Measurements from ENCODE around the gene TRIM31.

The TRIM31 gene

GRCh38 chr6:30092852-30093543, 19.9 kb downstream of the TRIM31 start:
- H3K9ac ChIP-seq (ENCODE audit: low read length): no peak overlapping the region
- no peaks in the 10 kb centered on the region for H3K9me3 ChIP-seq (ENCODE audit: low read length)
- no peak overlapping the region for H3K4me3 ChIP-seq (ENCODE audit: low read depth in 1 of 2, low read length in 2 of 2)
- no peaks in the 10 kb centered on the region for H3K36me3 ChIP-seq (ENCODE audit: insufficient read depth, low read length)
- peaks cover 29 to 32% of the 10 kb centered on the region in 2 donors for H3K27me3 ChIP-seq (ENCODE audit: control insufficient read depth in 1 of 2, insufficient read depth in 2 of 2, low read length in 2 of 2)
- H3K27ac ChIP-seq (ENCODE audit: low read depth, low read length): no peak overlapping the region
- H3K4me1 ChIP-seq (ENCODE audit: insufficient read depth, low read length): no peaks in the 10 kb centered on the region

DNA sequence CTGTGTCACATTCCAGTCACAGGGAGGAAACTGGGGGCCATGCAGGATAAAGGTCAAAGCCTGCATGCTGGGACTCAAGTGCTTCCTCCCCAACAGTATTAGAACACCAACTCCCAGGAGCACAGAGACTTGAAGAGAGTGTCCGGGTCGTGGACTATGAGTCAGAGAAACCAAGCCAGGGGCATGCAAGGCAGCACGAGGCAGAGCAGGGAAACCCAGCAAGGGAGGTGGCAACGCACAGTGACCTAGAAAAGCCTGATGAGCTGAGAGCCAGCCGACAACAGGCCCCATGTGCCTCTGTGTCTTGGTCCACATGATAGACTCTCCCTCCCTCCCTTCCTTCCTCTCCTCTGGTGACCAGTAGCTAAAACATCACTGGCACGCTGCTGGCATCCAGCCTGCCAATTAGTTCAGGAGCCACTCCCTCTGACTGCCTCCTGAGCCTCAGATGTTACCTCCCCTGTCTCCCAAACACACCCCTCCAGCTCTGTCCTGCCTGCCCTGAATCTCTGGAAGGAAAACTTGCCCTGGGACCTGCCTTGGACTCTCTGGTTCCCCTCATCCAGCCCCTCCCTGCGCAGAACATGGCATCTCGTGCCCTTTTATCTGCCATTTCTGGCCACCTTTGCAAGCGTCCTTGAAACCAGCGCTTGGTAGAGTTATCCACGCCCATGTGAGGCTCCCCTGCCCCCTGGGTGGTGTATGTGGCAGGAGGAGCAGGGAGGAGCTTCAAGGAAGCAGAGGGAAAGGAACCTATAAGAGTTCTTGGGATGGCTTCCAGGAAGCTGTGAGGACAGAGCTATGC, 21.1 kb downstream of the TRIM31 start:
- Histone ChIP-seq H3K9ac (ENCODE audit: low read length) (no peak overlapping the region), H3K27me3 (ENCODE audit: control insufficient read depth in 1 of 2, insufficient read depth in 2 of 2, low read length in 2 of 2) (peaks cover 19 to 29% of the 10 kb centered on the region in 2 donors), H3K27ac (ENCODE audit: low read depth, low read length) (no peak overlapping the region), H3K4me3 (ENCODE audit: low read depth in 1 of 2, low read length in 2 of 2) (no peak overlapping the region), H3K36me3 (ENCODE audit: insufficient read depth, low read length) (no peaks in the 10 kb centered on the region), H3K4me1 (ENCODE audit: insufficient read depth, low read length) (no peaks in the 10 kb centered on the region), H3K9me3 (ENCODE audit: low read length) (no peaks in the 10 kb centered on the region)

DNA sequence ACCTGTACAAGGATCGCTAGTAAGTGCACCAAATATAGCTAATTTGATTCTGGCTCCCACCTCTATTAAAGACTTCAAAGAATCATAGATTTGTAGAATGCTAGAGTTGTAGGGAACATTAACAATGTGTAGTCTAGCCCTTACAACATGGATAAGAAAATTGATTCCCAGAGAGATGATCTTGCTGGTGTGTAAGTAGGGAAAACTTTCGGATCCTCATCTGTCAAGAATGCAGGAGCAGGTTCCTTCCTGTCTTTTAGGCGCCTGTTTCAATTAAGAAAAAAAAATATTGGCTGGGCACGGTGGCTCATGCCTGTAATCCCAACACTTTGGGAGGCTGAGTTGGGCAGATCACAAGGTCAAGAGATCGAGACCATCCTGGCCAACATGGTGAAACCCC, 25.0 kb downstream of the TRIM31 start:
- no peaks in the 10 kb centered on the region for H3K9me3 ChIP-seq (ENCODE audit: low read length)
- H3K4me1 ChIP-seq (ENCODE audit: insufficient read depth, low read length): no peaks in the 10 kb centered on the region
- no peak overlapping the region for H3K4me3 ChIP-seq (ENCODE audit: low read depth in 1 of 2, low read length in 2 of 2)
- no peaks in the 10 kb centered on the region for H3K36me3 ChIP-seq (ENCODE audit: insufficient read depth, low read length)
- peaks cover 14 to 19% of the 10 kb centered on the region in 2 donors for H3K27me3 ChIP-seq (ENCODE audit: control insufficient read depth in 1 of 2, insufficient read depth in 2 of 2, low read length in 2 of 2)
- no peak overlapping the region for H3K9ac ChIP-seq (ENCODE audit: low read length)
- H3K27ac ChIP-seq (ENCODE audit: low read depth, low read length): no peak overlapping the region

GRCh38 chr6:30077218-30077617, 35.7 kb downstream of the TRIM31 start:
- H3K9ac ChIP-seq (ENCODE audit: low read length): no peak overlapping the region
- no peak overlapping the region for H3K27ac ChIP-seq (ENCODE audit: low read depth, low read length)
- H3K9me3 ChIP-seq (ENCODE audit: low read length): no peaks in the 10 kb centered on the region
- H3K4me3 ChIP-seq (ENCODE audit: low read depth in 1 of 2, low read length in 2 of 2): no peak overlapping the region
- H3K36me3 ChIP-seq (ENCODE audit: insufficient read depth, low read length): no peaks in the 10 kb centered on the region
- H3K27me3 ChIP-seq (ENCODE audit: control insufficient read depth in 1 of 2, insufficient read depth in 2 of 2, low read length in 2 of 2): peaks cover 36 to 48% of the 10 kb centered on the region in 2 donors
- H3K4me1 ChIP-seq (ENCODE audit: insufficient read depth, low read length): peaks cover 9% of the 10 kb centered on the region

- H3K9me3 ChIP-seq (ENCODE audit: low read length): no peaks in the 10 kb centered on the region
- H3K36me3 ChIP-seq (ENCODE audit: insufficient read depth, low read length): no peaks in the 10 kb centered on the region
- H3K27ac ChIP-seq (ENCODE audit: low read depth, low read length): no peak overlapping the region
- no peak overlapping the region for H3K4me3 ChIP-seq (ENCODE audit: low read depth in 1 of 2, low read length in 2 of 2)
- no peak overlapping the region for H3K9ac ChIP-seq (ENCODE audit: low read length)
- peaks cover 9% of the 10 kb centered on the region for H3K4me1 ChIP-seq (ENCODE audit: insufficient read depth, low read length)
- peaks cover 47 to 59% of the 10 kb centered on the region in 2 donors for H3K27me3 ChIP-seq (ENCODE audit: control insufficient read depth in 1 of 2, insufficient read depth in 2 of 2, low read length in 2 of 2)
These were observed 36.8 kb downstream of the TRIM31 start for GRCh38 chr6:30075790-30076732.

DNA sequence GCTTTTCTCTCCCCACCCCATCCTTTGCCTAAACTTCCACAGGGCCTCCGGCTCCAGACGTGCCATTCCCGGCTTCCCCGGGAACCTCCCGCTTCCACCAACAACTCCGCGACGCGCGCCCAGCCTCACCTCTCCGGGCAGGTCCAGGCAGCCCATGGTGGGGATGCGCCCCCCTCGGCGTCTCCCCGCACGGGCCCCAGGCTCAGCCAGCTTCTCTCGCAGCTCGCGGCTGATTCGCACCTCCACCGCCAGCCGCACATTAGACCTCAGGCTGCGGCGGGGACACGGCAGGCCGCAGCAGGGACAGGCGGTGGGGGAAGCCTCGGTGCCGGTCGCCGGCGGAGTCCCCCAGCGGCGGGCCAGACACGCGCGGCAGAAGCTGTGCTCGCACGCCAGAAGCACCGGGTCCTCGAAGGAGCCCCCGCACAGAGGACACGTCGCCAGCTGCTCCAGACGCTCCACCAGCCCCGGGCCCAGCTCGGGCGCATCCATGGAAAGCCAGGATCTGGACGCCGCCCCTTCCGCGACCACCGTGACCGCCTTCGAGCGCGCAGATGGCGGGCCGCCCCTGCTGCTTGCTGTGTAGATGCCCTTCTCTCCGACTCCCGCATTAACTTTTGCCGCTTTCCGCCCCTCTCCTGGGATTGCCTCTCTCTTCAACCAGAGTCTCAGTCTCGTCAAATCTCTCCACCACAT, 37.6 kb downstream of the TRIM31 start, which contains the start of gene RNF39:
TSS of gene RNF39 (minus strand) at position 676 of the 696 bp plus-strand sequence. CDS start at position 492, 184 bp downstream.
- Histone ChIP-seq H3K27ac (ENCODE audit: low read depth, low read length) (no peak within 1 kb of the TSS), H3K27me3 (ENCODE audit: control insufficient read depth in 1 of 2, insufficient read depth in 2 of 2, low read length in 2 of 2) (peaks cover 52 to 67% of the 10 kb centered on the region in 2 donors), H3K36me3 (ENCODE audit: insufficient read depth, low read length) (no peaks in the 10 kb centered on the region), H3K9me3 (ENCODE audit: low read length) (no peaks in the 10 kb centered on the region), H3K4me1 (ENCODE audit: insufficient read depth, low read length) (peaks cover 9% of the 10 kb centered on the region), H3K4me3 (ENCODE audit: low read depth in 1 of 2, low read length in 2 of 2) (peak within 1 kb of the TSS in 1 of 2 donors; percentile 20), H3K9ac (ENCODE audit: low read length) (no peak within 1 kb of the TSS)

DNA sequence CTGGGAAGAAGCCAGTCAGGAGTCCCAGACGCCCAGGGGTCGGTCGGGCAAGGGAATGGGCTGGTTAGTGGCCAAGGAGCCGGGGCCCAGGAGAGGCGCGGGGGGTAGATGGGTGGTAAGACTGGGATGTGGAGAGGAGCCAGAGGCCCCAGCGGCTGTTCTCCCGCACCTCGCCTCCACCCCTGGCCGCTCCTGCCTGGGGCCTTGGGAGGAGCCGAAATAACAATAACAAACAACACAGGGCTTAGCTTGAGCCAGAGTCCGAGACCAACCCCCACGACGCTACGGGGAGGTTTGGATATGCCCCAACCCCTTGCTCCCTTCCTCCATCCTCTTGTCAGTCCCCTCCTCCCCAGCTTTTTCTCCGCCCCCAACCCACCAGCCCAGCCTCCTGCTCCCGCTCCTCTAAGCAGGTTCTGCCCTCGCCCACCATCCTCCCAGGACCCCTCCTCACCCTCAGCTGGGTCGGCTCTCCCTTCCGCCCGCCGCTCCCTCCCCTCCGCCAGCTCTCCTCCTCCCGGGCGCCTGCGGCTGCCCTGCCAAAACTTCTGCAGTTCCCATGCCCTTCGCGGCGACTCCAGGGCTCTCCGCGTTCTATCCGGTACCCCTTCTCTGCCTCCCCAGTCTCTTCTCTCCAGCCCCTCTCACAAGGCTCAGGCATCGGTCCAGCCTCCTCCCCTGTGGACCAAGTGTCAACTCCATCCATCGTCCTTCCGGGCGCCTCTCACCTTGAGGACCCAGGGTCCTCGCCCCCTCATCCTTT, 38.4 kb downstream of the TRIM31 start:
- Histone ChIP-seq H3K9ac (ENCODE audit: low read length) (no peak overlapping the region), H3K27ac (ENCODE audit: low read depth, low read length) (no peak overlapping the region), H3K36me3 (ENCODE audit: insufficient read depth, low read length) (peaks cover 7% of the 10 kb centered on the region), H3K9me3 (ENCODE audit: low read length) (no peaks in the 10 kb centered on the region), H3K27me3 (ENCODE audit: control insufficient read depth in 1 of 2, insufficient read depth in 2 of 2, low read length in 2 of 2) (peaks cover 52 to 68% of the 10 kb centered on the region in 2 donors), H3K4me3 (ENCODE audit: low read depth in 1 of 2, low read length in 2 of 2) (peak overlapping the region in 1 of 2 donors; percentile 20), H3K4me1 (ENCODE audit: insufficient read depth, low read length) (peaks cover 9% of the 10 kb centered on the region)

DNA sequence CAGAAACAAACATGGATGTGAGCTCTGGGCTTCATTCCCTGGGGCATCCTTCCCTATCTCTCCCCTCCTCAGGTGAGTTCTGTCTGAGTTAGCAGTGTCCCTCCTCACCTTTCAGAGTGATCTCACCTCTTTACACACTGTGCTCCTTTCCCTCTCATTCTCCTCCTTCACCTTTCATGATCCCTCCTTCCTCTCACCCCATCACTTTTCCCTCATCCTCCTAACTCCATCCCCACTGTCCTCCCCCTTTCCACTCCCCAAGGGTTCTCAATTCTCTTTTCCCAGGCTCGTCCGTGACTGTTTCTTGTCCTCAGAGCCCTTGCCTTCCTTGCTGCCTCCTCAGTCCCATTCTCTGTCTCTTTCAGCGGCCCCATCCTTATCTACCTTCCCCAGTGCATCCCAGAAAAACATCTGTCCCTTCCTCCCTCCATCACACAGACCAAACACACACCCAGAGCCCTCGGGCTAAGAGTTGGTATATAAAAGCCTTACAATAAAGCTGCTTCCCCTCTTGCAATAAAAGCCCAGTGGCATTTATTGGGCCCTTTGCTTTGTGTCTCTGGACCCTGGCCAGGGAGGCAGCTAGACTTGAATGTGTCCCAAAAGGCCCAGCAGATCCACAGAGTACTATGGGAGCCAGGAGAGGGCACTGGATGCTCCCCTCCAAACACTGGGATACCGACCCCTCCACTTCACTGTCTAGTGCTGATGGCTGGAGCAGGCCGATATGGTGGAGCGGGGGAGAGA, 39.2 kb downstream of the TRIM31 start:
- Histone ChIP-seq H3K4me1 (ENCODE audit: insufficient read depth, low read length) (peaks cover 9% of the 10 kb centered on the region), H3K36me3 (ENCODE audit: insufficient read depth, low read length) (peaks cover 13% of the 10 kb centered on the region), H3K9me3 (ENCODE audit: low read length) (no peaks in the 10 kb centered on the region), H3K9ac (ENCODE audit: low read length) (no peak overlapping the region), H3K4me3 (ENCODE audit: low read depth in 1 of 2, low read length in 2 of 2) (no peak overlapping the region), H3K27ac (ENCODE audit: low read depth, low read length) (no peak overlapping the region), H3K27me3 (ENCODE audit: control insufficient read depth in 1 of 2, insufficient read depth in 2 of 2, low read length in 2 of 2) (peaks cover 51 to 68% of the 10 kb centered on the region in 2 donors)

DNA sequence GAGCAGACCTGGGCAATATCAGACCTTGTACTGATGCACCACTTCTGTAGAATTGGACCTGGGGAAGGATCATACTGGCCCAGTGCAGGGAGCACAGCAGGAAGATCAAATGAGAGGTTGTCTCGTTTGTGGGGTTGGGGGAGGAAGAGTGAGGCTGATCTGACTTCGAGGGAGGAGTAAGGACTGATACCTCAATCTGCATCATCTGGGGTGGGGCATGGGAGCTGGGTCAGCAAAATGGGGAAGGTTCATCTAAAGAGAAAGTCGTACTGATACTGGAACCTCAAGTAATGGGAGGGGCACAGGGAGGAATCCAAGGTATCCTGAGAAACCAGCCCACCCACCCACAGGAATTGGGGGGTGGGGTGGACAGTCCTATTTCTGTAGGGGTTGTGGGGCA, 41.0 kb downstream of the TRIM31 start:
- H3K27ac ChIP-seq (ENCODE audit: low read depth, low read length): no peak overlapping the region
- peaks cover 17% of the 10 kb centered on the region for H3K4me1 ChIP-seq (ENCODE audit: insufficient read depth, low read length)
- no peaks in the 10 kb centered on the region for H3K9me3 ChIP-seq (ENCODE audit: low read length)
- H3K9ac ChIP-seq (ENCODE audit: low read length): no peak overlapping the region
- H3K27me3 ChIP-seq (ENCODE audit: control insufficient read depth in 1 of 2, insufficient read depth in 2 of 2, low read length in 2 of 2): peaks cover 45 to 62% of the 10 kb centered on the region in 2 donors
- H3K4me3 ChIP-seq (ENCODE audit: low read depth in 1 of 2, low read length in 2 of 2): no peak overlapping the region
- H3K36me3 ChIP-seq (ENCODE audit: insufficient read depth, low read length): peaks cover 16% of the 10 kb centered on the region
